Mesangial cell (primary cell): Measurements from ENCODE around the gene MTMR8. TPM values are rescaled to one million over a fixed set of nuclear protein-coding genes. Genes with fewer than 3 reads are reported as not detected.

Experiments used
- total RNA-seq: library from RNA; depleted of rRNA; stranded (reverse); fragments of >200 nt; gene quantifications from 2 replicates; pipeline ENCODE4 v1.2.3, GENCODE V29; 2015

MTMR8 gene
- 0.13 and 0.81 TPM in 2 replicates for total RNA-seq

DNA sequence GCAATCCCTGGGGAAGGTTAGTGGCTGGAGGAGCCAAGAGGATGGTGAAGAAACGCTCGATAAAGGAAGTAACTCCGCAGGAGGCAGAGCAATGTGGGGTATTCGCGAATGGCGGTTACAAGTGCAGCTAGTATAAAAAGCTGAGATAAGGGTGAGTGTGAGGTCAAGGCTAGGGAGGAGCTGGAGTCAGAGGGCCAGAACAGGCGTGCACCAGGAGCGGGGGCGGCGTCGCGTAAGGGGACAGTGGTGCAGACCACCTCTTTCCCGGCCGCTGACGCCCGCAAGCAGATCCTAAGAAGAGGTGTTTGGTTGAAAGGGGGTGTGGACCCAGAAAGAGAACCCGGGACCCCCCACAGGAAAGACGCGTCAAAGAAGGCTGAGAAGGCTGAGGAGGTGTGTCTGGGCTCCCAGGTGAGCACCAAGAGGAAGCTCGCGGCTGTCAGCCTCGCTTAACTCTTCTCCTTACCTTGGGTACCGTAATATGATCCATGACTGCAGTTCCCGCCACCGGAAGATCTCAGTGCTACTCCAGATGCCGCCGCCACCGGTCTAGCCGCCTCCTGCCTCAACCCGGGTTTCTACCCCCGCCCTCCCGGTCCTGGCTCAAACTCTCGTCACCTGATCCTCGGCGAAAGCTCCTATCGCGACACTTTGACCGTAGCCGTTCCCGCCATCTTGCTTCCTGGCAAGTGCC, at the start of gene MTMR8:
Gene MTMR8 (minus strand): TSS at position 579 of the 694 bp plus-strand sequence. CDS start 89 bp downstream, at position 490.

DNA sequence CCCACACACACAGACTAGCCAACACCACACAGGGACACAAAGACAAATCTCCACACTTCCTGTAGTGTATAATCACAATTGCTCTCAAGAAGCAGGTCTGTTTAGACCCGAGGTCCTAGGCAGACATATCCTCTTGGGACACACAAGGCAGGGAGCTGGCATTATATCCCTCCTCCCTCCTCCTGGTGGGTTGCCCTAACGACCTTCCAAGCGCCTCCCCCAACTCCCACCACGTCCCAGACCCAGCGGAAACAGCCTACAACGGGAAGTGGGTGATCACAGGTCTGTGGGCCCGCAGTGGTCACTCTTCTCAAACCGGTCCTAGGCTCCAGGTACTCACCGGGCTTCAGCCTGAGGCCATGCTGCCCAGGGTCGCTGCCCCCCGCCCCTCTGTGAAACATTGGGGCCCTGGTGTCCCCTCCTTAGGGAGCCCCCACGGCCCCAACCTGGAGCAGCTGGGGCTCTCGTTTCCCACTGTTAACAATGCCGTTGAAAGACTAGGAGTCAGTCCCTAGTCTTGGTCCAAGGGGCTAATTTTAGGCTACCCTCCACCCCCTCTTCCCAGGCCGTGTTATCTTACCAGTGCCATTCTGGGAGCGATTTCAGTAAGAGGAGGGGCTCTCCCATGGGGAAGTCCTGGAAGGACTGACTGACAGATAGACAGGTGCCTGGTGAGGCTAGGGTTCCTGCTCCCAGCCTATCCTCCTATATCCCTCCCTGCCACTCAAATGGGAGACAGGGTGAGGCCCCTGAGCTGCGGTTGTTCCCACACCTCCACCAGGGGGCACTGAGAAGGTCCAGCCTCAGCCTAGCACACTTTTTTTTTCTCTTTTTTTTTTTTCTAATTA, 164.9 kb downstream of the MTMR8 start, which contains the start of gene ASB12:
Gene ASB12 (minus strand): TSS at position 485 of the 848 bp plus-strand sequence. CDS start 4,957 bp downstream, outside the sequence.

Other genes starting within 250 kb of the MTMR8 start
- 2.3 and 2.4 TPM in 2 replicates for gene AMER1, start 189.7 kb downstream of the MTMR8 start, total RNA-seq
- gene ASB12, start 164.8 kb downstream of the MTMR8 start, total RNA-seq, result under 0.01 TPM in 1 of 2 replicates, not detected in the other